ENCODE results near the gene ERC1.

DNA sequence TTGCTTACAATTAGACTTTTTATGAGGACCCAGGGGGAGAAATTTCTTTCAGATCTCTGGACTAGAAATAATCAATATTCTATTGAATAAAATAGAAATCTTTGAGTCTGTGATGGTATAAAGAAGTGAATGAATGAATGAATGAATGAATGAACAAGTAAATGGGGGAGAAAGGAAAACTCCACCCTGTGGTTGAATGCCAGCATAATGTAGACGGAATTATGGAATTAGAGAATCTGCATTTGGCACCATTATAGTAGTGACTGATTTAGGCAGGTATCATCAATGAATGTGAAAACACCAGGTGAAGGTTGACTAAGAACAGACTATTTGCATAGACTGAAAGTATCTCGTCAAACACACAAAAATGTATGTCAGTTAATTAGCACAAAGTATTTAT is 468.3 kb downstream of the ERC1 start:
- TF ChIP-seq, protein P1, sequence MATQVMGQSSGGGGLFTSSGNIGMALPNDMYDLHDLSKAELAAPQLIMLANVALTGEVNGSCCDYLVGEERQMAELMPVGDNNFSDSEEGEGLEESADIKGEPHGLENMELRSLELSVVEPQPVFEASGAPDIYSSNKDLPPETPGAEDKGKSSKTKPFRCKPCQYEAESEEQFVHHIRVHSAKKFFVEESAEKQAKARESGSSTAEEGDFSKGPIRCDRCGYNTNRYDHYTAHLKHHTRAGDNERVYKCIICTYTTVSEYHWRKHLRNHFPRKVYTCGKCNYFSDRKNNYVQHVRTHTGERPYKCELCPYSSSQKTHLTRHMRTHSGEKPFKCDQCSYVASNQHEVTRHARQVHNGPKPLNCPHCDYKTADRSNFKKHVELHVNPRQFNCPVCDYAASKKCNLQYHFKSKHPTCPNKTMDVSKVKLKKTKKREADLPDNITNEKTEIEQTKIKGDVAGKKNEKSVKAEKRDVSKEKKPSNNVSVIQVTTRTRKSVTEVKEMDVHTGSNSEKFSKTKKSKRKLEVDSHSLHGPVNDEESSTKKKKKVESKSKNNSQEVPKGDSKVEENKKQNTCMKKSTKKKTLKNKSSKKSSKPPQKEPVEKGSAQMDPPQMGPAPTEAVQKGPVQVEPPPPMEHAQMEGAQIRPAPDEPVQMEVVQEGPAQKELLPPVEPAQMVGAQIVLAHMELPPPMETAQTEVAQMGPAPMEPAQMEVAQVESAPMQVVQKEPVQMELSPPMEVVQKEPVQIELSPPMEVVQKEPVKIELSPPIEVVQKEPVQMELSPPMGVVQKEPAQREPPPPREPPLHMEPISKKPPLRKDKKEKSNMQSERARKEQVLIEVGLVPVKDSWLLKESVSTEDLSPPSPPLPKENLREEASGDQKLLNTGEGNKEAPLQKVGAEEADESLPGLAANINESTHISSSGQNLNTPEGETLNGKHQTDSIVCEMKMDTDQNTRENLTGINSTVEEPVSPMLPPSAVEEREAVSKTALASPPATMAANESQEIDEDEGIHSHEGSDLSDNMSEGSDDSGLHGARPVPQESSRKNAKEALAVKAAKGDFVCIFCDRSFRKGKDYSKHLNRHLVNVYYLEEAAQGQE (IDR thresholded peaks at IDR 0.05; ENCODE audit: insufficient read depth in 1 of 2, low read depth in 2 of 2, low read length in 1 of 2): no peak
- TF ChIP-seq, protein P2, sequence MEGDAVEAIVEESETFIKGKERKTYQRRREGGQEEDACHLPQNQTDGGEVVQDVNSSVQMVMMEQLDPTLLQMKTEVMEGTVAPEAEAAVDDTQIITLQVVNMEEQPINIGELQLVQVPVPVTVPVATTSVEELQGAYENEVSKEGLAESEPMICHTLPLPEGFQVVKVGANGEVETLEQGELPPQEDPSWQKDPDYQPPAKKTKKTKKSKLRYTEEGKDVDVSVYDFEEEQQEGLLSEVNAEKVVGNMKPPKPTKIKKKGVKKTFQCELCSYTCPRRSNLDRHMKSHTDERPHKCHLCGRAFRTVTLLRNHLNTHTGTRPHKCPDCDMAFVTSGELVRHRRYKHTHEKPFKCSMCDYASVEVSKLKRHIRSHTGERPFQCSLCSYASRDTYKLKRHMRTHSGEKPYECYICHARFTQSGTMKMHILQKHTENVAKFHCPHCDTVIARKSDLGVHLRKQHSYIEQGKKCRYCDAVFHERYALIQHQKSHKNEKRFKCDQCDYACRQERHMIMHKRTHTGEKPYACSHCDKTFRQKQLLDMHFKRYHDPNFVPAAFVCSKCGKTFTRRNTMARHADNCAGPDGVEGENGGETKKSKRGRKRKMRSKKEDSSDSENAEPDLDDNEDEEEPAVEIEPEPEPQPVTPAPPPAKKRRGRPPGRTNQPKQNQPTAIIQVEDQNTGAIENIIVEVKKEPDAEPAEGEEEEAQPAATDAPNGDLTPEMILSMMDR (IDR thresholded peaks at IDR 0.05): no peak
- TF ChIP-seq POLR2AphosphoS5 (IDR thresholded peaks at IDR 0.05; ENCODE audit: low read depth, low read length): no peak
